IPS-18c (cell line): Measurements from ENCODE around the gene NCKAP5.

Source experiments
- H3K4me3 ChIP-seq: 2 replicates; pipeline ENCODE4 v1.7.0; 2013; ENCODE audit warnings: low read depth, mild to moderate bottlenecking, low read length, moderate library complexity; ENCODE audit not compliant: insufficient read depth
- H3K9me3 ChIP-seq: one replicate; pipeline ENCODE4 v1.6.1; 2013; ENCODE audit warnings: mild to moderate bottlenecking, low read length, moderate library complexity; ENCODE audit not compliant: control insufficient read depth, insufficient read depth

The NCKAP5 gene

GRCh38 chr2:133457861-133458260, 110.4 kb downstream of the NCKAP5 start:
- no peak overlapping the region for H3K4me3 ChIP-seq
- H3K9me3 ChIP-seq: no peaks in the 10 kb centered on the region

- no peaks in the 10 kb centered on the region for H3K9me3 ChIP-seq
- no peak overlapping the region for H3K4me3 ChIP-seq
These were observed 111.3 kb downstream of the NCKAP5 start for GRCh38 chr2:133456971-133457370.

GRCh38 chr2:133456156-133456555, 112.1 kb downstream of the NCKAP5 start:
- Histone ChIP-seq H3K9me3 (no peaks in the 10 kb centered on the region), H3K4me3 (no peak overlapping the region)

GRCh38 chr2:133453032-133453431, 115.2 kb downstream of the NCKAP5 start:
- no peak overlapping the region for H3K4me3 ChIP-seq

GRCh38 chr2:133452583-133452982, 115.7 kb downstream of the NCKAP5 start:
- H3K4me3 ChIP-seq: no peak overlapping the region
- no peaks in the 10 kb centered on the region for H3K9me3 ChIP-seq

More at GRCh38 chr2:133453032-133453431, 115.2 kb downstream of the NCKAP5 start:
- H3K9me3 ChIP-seq: no peaks in the 10 kb centered on the region

GRCh38 chr2:133452146-133452545, 116.1 kb downstream of the NCKAP5 start:
- H3K4me3 ChIP-seq: no peak overlapping the region
- no peaks in the 10 kb centered on the region for H3K9me3 ChIP-seq

- no peaks in the 10 kb centered on the region for H3K9me3 ChIP-seq
These were observed 120.1 kb downstream of the NCKAP5 start for GRCh38 chr2:133448195-133448594.

GRCh38 chr2:133447303-133447702, 121.0 kb downstream of the NCKAP5 start:
- H3K4me3 ChIP-seq: no peak overlapping the region

More at GRCh38 chr2:133448195-133448594, 120.1 kb downstream of the NCKAP5 start:
- H3K4me3 ChIP-seq: no peak overlapping the region

GRCh38 chr2:133444465-133444864, 123.8 kb downstream of the NCKAP5 start:
- Histone ChIP-seq H3K9me3 (no peaks in the 10 kb centered on the region), H3K4me3 (no peak overlapping the region)

More at GRCh38 chr2:133447303-133447702, 121.0 kb downstream of the NCKAP5 start:
- H3K9me3 ChIP-seq: no peaks in the 10 kb centered on the region

GRCh38 chr2:133442393-133442792, 125.9 kb downstream of the NCKAP5 start:
- H3K4me3 ChIP-seq: no peak overlapping the region
- H3K9me3 ChIP-seq: no peaks in the 10 kb centered on the region

- no peaks in the 10 kb centered on the region for H3K9me3 ChIP-seq
- no peak overlapping the region for H3K4me3 ChIP-seq
These were observed 128.7 kb downstream of the NCKAP5 start for GRCh38 chr2:133439565-133439920.

GRCh38 chr2:133438848-133439564, 129.3 kb downstream of the NCKAP5 start:
- no peaks in the 10 kb centered on the region for H3K9me3 ChIP-seq
- H3K4me3 ChIP-seq: no peak overlapping the region

GRCh38 chr2:133438026-133438425, 130.2 kb downstream of the NCKAP5 start:
- H3K4me3 ChIP-seq: no peak overlapping the region
- no peaks in the 10 kb centered on the region for H3K9me3 ChIP-seq

- no peak overlapping the region for H3K4me3 ChIP-seq
- no peaks in the 10 kb centered on the region for H3K9me3 ChIP-seq
These were observed 130.8 kb downstream of the NCKAP5 start for GRCh38 chr2:133437492-133437891.

- no peak overlapping the region for H3K4me3 ChIP-seq
- H3K9me3 ChIP-seq: no peaks in the 10 kb centered on the region
These were observed 133.1 kb downstream of the NCKAP5 start for GRCh38 chr2:133434959-133435668.

- Histone ChIP-seq H3K9me3 (no peaks in the 10 kb centered on the region), H3K4me3 (no peak overlapping the region)
These were observed 134.5 kb downstream of the NCKAP5 start for GRCh38 chr2:133433455-133434451.

GRCh38 chr2:133432778-133433177, 135.5 kb downstream of the NCKAP5 start:
- Histone ChIP-seq H3K4me3 (no peak overlapping the region), H3K9me3 (no peaks in the 10 kb centered on the region)
